Stimulated activated CD8-positive, alpha-beta memory T cell treated with anti-CD3 and anti-CD28 coated beads, Interleukin-15, amount 100 ng/mL, for 48 hours (primary cell): ENCODE results near the gene DNAJC12.
A peak's percentile ranks its signal among the peaks of the same experiment; 100 is the strongest.
"Not testable (repeated sequence)": the region's sequence is repeated elsewhere in the genome, so short reads cannot be mapped to it uniquely, and the experiment has no call there.

Source experiments
- DNase-seq, 2 donors: peaks; one replicate each; pipeline ENCODE4 v3.0.0-alpha.2; 2020; ENCODE audit warnings: low read depth in 2 of 2

Gene DNAJC12

DNA sequence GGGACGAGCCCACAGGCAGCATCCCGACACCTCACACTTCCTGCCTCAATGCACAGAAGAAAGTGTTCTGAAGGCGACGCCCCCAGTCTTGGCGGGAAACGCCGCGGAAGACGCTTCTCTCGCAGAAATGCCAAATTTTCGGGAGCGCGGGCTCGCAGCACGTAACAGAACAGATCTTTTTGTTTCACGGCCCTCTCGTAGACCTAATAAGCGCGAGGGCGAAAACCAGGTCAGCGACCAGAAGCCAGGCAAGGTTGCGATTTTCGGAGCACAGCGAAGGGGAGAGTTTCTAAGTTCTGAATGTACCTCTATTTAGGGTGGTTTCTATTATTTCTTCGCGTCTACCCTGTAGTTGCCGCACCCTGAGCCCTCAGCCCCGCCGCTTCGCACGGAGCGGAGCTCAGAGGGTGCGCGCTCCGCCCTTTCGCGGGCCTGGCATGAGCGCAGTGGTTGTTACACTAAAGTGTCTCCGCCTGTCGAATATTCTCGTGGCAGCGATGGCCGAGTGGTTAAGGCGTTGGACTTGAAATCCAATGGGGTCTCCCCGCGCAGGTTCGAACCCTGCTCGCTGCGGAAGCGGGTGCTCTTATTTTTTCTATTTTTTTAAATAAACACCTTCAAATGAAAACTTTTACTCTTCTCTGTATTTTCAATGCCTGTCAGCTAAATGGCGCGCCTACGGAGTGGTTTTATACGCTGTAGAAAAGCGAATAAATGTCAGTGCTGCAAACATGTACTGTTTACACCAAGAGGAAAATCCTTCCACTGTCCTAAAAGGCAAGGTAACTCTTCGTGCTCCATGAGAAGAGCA, 73.8 kb downstream of the DNAJC12 start:
- DNase-seq, result peak; percentile 86 to 90

DNA sequence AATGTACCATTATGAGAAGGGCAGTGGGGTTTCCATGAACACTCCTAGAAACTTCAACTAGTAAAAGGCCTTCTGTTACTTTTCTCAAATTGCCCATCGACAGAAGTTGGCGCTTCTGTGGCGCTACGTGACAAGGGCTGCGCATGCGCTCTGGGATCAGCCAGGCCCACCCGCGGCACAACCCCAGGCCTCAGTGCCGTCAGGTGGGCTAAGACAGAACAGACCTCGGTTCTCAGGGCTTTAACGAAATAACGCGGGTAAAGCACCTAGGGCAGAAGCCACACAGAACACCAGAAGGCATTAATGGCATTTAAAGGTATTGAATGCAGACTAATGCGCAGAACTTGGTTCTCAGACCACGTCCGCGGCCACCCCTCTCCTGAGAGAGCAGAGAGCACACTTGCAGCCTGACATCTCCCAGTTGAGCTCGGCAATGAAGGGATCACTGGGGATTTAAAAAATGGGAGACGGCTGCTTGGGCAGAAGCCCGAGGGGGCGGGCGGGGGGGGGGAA, 74.4 kb downstream of the DNAJC12 start:
- peak; percentile 58 to 64 for DNase-seq

DNA sequence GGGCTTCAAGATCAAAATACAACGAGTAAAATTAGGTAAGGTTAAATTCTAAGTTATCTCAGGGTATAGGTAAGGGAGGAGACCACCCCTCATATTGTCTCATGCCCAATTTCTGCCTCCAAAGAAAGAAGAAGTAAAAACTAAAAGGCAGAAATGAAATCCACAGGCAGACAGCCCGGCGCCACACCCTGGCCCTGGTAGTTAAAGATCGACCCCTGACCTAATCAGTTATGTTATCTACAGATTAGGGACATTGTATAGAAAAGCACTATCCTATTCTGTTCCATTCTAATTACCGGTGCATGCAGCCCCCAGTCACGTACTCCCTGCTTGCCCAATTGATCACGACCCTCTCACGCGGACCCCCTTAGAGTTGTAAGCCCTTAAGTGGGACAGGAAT, 75.4 kb downstream of the DNAJC12 start:
- not testable (repeated sequence) for DNase-seq

DNA sequence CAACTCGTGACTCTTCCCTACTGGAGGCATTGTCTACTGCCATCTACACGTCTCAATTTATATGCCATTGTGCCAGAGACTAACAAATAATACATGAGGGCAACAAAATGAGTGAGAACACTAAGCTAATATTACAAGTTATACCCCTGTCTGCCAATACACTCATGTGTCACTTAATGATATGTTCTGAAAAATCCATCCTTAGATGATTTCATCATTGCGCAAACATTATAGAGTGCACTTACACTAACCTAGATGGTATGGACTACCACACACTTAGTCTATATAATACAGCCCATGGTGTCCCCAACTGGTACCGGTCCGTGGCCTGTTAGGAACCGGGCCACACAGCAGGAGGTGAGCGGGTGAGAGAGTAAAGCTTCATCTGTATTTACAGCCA, 77.7 kb downstream of the DNAJC12 start:
- no peak for DNase-seq
